Smooth muscle cell (in vitro differentiated cells): Measurements from ENCODE around the gene SLC35E2B. TPM values are rescaled to one million over a fixed set of nuclear protein-coding genes. Genes with fewer than 3 reads are reported as not detected.

Experiments used
- DNase-seq: peaks from one replicate; lab custom pipeline; 2025; ENCODE audit not compliant: unreplicated experiment; lab: John Stamatoyannopoulos, UW
- H2AFZ ChIP-seq: fragments of 200-600 bp; sonication (generic); 2 replicates; pipeline ENCODE4 v1.6.0; 2016; ENCODE audit warnings: antibody characterized with exemption, low read depth, mild to moderate bottlenecking
- H3F3A ChIP-seq: fragments of 200-600 bp; sonication (generic); 2 replicates; pipeline ENCODE4 v1.6.0; 2017; ENCODE audit warnings: antibody characterized with exemption, low read depth
- H3K27ac ChIP-seq: fragments of 200-600 bp; sonication (generic); 2 replicates; pipeline ENCODE4 v1.5.1; 2016; ENCODE audit warnings: low read depth, mild to moderate bottlenecking
- H3K27me3 ChIP-seq: fragments of 200-600 bp; sonication (generic); 2 replicates; pipeline ENCODE4 v1.6.1; 2016; ENCODE audit warnings: low read depth, mild to moderate bottlenecking
- H3K36me3 ChIP-seq: fragments of 200-600 bp; sonication (generic); 2 replicates; pipeline ENCODE4 v1.5.1; 2016; ENCODE audit warnings: low read depth
- H3K4me1 ChIP-seq: fragments of 200-600 bp; sonication (generic); 2 replicates; pipeline ENCODE4 v1.5.1; 2016; ENCODE audit warnings: low read depth
- H3K4me2 ChIP-seq: fragments of 200-600 bp; sonication (generic); 2 replicates; pipeline ENCODE4 v1.6.0; 2016; ENCODE audit warnings: mild to moderate bottlenecking
- H3K4me3 ChIP-seq: fragments of 200-600 bp; sonication (generic); 2 replicates; pipeline ENCODE4 v1.5.1; 2016; ENCODE audit warnings: mild to moderate bottlenecking
- H3K79me2 ChIP-seq: fragments of 200-600 bp; sonication (generic); 2 replicates; pipeline ENCODE4 v1.6.0; 2016; ENCODE audit warnings: low read depth, mild to moderate bottlenecking
- H3K9ac ChIP-seq: fragments of 200-600 bp; sonication (generic); 2 replicates; pipeline ENCODE4 v1.6.0; 2016; ENCODE audit warnings: low read depth
- H3K9me3 ChIP-seq: fragments of 200-600 bp; sonication (generic); replicated peaks from 2 replicates; pipeline ENCODE4 v1.5.1; 2016; ENCODE audit warnings: low read depth
- H4K20me1 ChIP-seq: fragments of 200-600 bp; sonication (generic); 2 replicates; pipeline ENCODE4 v1.6.0; 2016; ENCODE audit warnings: low read depth
- CTCF ChIP-seq: fragments of 200-600 bp; sonication (generic); IDR thresholded peaks from 2 replicates; pipeline ENCODE4 v1.5.1; 2017; ENCODE audit warnings: borderline replicate concordance, mild to moderate bottlenecking, antibody characterized with exemption; ENCODE audit not compliant: insufficient read depth, poor library complexity, severe bottlenecking
- WGBS: methylation state at CpG from one replicate; pipeline ENCODE4 v1.1.7; 2016; ENCODE audit warnings: low lambda C conversion rate; 5-methylcytosine and 5-hydroxymethylcytosine counted together
- polyA plus RNA-seq: library from polyadenylated mRNA; unstranded; fragments of >200 nt; fragmentation: Nextera tagmentation; extraction: Ambion mirVana; gene quantifications from 2 replicates; pipeline ENCODE4 v1.2.1, GENCODE V29; 2016
- total RNA-seq: library from RNA; depleted of rRNA; stranded (reverse); fragments of >200 nt; gene quantifications from 2 replicates; pipeline ENCODE4 v1.2.3, GENCODE V29; 2014

SLC35E2B gene
- total and polyA plus RNA-seq, 2 experiments from 2014 or later, result 19.7 to 24.2 TPM

GRCh38 chr1:1620433-1621139 is 72.0 kb downstream of the SLC35E2B start:
- TF ChIP-seq CTCF, result no peak
- Histone ChIP-seq H3K79me2 (peaks cover 32% of the 10 kb centered on the region), H3K27me3 (no peaks in the 10 kb centered on the region), H3K4me3 (no peak overlapping the region), H3K4me2 (no peak overlapping the region), H3F3A (peaks cover 3% of the 10 kb centered on the region), H3K4me1 (peaks cover 18% of the 10 kb centered on the region), H3K27ac (peak overlapping the region; percentile 78), H4K20me1 (peaks cover 88% of the 10 kb centered on the region), H3K9me3 (no peaks in the 10 kb centered on the region), H3K9ac (no peak overlapping the region), H2AFZ (no peak overlapping the region), H3K36me3 (no peaks in the 10 kb centered on the region)
- WGBS, result 97% methylated on average over 16 of the region's 16 CpGs
- no peak for DNase-seq

GRCh38 chr1:1619917-1620361 is 72.7 kb downstream of the SLC35E2B start:
- Histone ChIP-seq H3K36me3 (no peaks in the 10 kb centered on the region), H3K9me3 (no peaks in the 10 kb centered on the region), H3K9ac (no peak overlapping the region), H3K27me3 (no peaks in the 10 kb centered on the region), H4K20me1 (peaks cover 86% of the 10 kb centered on the region), H3K27ac (no peak overlapping the region), H3K4me2 (no peak overlapping the region), H3F3A (peaks cover 3% of the 10 kb centered on the region), H3K79me2 (peaks cover 32% of the 10 kb centered on the region), H2AFZ (no peak overlapping the region), H3K4me3 (no peak overlapping the region), H3K4me1 (peaks cover 18% of the 10 kb centered on the region)
- no peak for DNase-seq
- whole genome bisulfite sequencing, result 78% methylated on average over 14 of the region's 14 CpGs
- TF ChIP-seq CTCF, result no peak

GRCh38 chr1:1618396-1619068 is 74.1 kb downstream of the SLC35E2B start:
- Histone ChIP-seq H3K79me2 (peaks cover 35% of the 10 kb centered on the region), H3K9ac (no peak overlapping the region)
- 97% methylated on average over 9 of the region's 9 CpGs for WGBS

More at GRCh38 chr1:1618396-1619068, 74.1 kb downstream of the SLC35E2B start:
- Histone ChIP-seq H3F3A (peaks cover 3% of the 10 kb centered on the region), H4K20me1 (peaks cover 86% of the 10 kb centered on the region), H2AFZ (no peak overlapping the region), H3K27me3 (no peaks in the 10 kb centered on the region), H3K36me3 (no peaks in the 10 kb centered on the region), H3K27ac (no peak overlapping the region), H3K9me3 (no peaks in the 10 kb centered on the region), H3K4me3 (no peak overlapping the region), H3K4me1 (peaks cover 23% of the 10 kb centered on the region), H3K4me2 (no peak overlapping the region)
- no peak for TF ChIP-seq CTCF
- no peak for DNase-seq
